ENCODE results near the gene RIMBP2.

RIMBP2 gene

DNA sequence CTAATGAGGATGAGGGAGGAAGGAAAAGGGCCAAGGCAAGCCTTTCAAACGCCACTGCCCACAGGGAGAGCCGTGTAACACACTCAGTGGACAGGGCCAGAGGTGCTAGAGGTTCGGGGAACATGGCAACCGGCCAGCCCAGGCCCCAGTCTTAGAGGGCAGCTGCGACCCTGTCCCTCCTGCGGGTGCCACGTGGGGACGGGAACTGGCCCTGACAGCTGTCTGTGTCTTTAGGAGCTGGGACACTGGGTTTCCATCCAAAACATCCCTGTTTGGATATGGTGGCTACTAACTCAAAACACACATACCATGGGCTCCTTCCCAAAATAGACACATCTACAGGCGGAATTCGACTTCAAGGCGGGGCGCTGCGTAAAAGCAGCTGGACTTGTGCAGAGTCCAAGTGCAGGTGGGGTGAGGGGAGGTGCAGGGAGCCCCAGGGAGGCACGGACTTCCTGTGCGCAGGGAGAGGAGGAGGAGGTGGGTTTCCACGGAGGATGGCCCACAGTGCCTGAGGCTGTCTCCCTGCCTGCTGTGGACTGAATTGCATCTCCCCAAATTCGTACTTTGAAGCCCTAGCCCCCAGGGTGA lies 193.8 kb downstream of the RIMBP2 start:
- DNase-seq (no peak), ATAC-seq (ENCODE audit: insufficient read depth, low read depth) (no peak)
- Histone ChIP-seq H3K27ac (ENCODE audit: low read length) (no peak overlapping the region), H4K20me1 (ENCODE audit: insufficient read depth, low read length) (no peaks in the 10 kb centered on the region; the same call in 1 of the 2 replicates), H3K9me3 (ENCODE audit: insufficient read depth, low read length, severe bottlenecking) (no peaks in the 10 kb centered on the region), H3K4me3 (ENCODE audit: low read depth in 1 of 2, low read length in 2 of 2) (no peak overlapping the region), H3K4me1 (ENCODE audit: insufficient read depth, low read length) (peaks cover 23% of the 10 kb centered on the region), H3K79me2 (ENCODE audit: insufficient read depth, low read length) (no peaks in the 10 kb centered on the region), H2AFZ (ENCODE audit: low read depth, low read length) (no peak overlapping the region), H3K36me3 (ENCODE audit: insufficient read depth, low read length) (no peaks in the 10 kb centered on the region), H3K9ac (ENCODE audit: low read depth, low read length) (no peak overlapping the region), H3K27me3 (ENCODE audit: insufficient read depth, low read length, poor library complexity) (no peaks in the 10 kb centered on the region), H3K4me2 (ENCODE audit: insufficient read depth, low read length) (no peak overlapping the region)
- TF ChIP-seq, protein P1, sequence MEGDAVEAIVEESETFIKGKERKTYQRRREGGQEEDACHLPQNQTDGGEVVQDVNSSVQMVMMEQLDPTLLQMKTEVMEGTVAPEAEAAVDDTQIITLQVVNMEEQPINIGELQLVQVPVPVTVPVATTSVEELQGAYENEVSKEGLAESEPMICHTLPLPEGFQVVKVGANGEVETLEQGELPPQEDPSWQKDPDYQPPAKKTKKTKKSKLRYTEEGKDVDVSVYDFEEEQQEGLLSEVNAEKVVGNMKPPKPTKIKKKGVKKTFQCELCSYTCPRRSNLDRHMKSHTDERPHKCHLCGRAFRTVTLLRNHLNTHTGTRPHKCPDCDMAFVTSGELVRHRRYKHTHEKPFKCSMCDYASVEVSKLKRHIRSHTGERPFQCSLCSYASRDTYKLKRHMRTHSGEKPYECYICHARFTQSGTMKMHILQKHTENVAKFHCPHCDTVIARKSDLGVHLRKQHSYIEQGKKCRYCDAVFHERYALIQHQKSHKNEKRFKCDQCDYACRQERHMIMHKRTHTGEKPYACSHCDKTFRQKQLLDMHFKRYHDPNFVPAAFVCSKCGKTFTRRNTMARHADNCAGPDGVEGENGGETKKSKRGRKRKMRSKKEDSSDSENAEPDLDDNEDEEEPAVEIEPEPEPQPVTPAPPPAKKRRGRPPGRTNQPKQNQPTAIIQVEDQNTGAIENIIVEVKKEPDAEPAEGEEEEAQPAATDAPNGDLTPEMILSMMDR (IDR thresholded peaks at IDR 0.05; ENCODE audit: borderline replicate concordance, extremely low read depth, low read length, poor library complexity, severe bottlenecking) = no peak
- no peak for TF ChIP-seq EZH2 (IDR thresholded peaks at IDR 0.05; ENCODE audit: borderline replicate concordance, low read depth, low read length, severe bottlenecking)

DNA sequence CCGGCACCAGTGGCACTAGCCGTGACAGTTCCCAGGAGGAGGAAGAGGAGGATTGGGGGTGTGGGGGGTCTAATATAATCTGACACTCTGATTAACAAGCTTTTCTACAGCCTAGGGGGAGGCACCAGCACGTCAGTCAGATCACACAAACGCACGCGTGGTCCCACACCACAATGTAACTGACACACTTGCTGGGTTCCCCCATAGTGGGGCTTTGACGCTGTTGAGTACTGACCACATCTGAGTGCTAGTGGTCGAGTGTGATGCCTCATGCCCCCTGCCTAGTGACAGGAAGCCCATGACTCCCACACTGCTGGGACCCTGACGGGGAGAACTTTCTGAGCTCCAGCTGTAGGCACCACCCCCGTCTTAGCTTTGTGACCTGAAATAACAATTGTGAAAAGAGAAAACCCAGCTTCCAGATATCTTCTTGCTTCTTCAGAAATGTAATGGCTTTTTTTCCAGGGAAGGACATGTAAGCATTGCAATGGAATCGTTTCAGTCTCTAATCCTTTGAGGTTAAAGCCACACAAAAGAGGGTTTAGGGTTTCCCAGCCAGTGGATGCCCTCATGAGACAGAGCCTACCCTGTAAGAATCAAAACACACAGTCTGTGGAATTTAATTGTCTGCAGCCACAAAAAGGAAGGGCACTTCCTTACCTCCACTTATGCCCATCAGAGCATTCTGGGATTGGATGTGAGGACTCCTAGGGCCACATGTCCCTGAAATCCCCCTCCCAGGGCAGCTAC lies 194.5 kb downstream of the RIMBP2 start:
- Histone ChIP-seq H3K27me3 (ENCODE audit: insufficient read depth, low read length, poor library complexity) (no peaks in the 10 kb centered on the region), H3K9ac (ENCODE audit: low read depth, low read length) (no peak overlapping the region), H3K9me3 (ENCODE audit: insufficient read depth, low read length, severe bottlenecking) (no peaks in the 10 kb centered on the region), H3K27ac (ENCODE audit: low read length) (peak overlapping the region; percentile 7; the same call in 1 of the 2 replicates), H4K20me1 (ENCODE audit: insufficient read depth, low read length) (no peaks in the 10 kb centered on the region; the same call in 1 of the 2 replicates), H3K79me2 (ENCODE audit: insufficient read depth, low read length) (no peaks in the 10 kb centered on the region), H2AFZ (ENCODE audit: low read depth, low read length) (no peak overlapping the region), H3K4me3 (ENCODE audit: low read depth in 1 of 2, low read length in 2 of 2) (no peak overlapping the region), H3K4me2 (ENCODE audit: insufficient read depth, low read length) (peak overlapping the region; percentile 42), H3K4me1 (ENCODE audit: insufficient read depth, low read length) (peaks cover 23% of the 10 kb centered on the region), H3K36me3 (ENCODE audit: insufficient read depth, low read length) (no peaks in the 10 kb centered on the region)
- TF ChIP-seq, protein P1 (IDR thresholded peaks at IDR 0.05; ENCODE audit: borderline replicate concordance, extremely low read depth, low read length, poor library complexity, severe bottlenecking) = peak; percentile 3
- TF ChIP-seq EZH2 (IDR thresholded peaks at IDR 0.05; ENCODE audit: borderline replicate concordance, low read depth, low read length, severe bottlenecking) = no peak
- ATAC-seq (ENCODE audit: insufficient read depth, low read depth) = peak; percentile 96
- peak; percentile 85 for DNase-seq

DNA sequence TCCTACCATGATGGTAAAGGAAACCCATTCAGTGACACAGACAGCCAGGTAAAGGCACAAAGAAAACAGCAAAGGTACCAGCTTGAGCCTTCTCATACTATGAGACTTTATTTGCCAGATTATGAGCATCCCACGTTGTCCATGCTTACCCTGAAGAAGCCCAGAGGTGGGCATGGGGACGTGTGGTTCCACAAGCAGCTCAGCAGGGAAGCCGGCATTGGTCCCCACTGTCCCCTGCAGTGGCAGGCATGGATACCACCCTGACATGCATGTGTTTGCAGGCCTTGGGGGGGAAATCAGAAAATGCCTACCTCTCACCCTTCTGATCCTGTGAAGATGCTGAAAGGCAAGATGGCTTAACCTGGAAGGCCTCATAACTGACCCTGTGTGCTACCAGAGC lies 195.3 kb downstream of the RIMBP2 start:
- DNase-seq (no peak), ATAC-seq (ENCODE audit: insufficient read depth, low read depth) (no peak)
- Histone ChIP-seq H3K4me3 (ENCODE audit: low read depth in 1 of 2, low read length in 2 of 2) (no peak overlapping the region), H3K4me2 (ENCODE audit: insufficient read depth, low read length) (peak overlapping the region; percentile 42), H3K9me3 (ENCODE audit: insufficient read depth, low read length, severe bottlenecking) (no peaks in the 10 kb centered on the region), H3K27me3 (ENCODE audit: insufficient read depth, low read length, poor library complexity) (no peaks in the 10 kb centered on the region), H3K9ac (ENCODE audit: low read depth, low read length) (no peak overlapping the region), H3K79me2 (ENCODE audit: insufficient read depth, low read length) (no peaks in the 10 kb centered on the region), H3K4me1 (ENCODE audit: insufficient read depth, low read length) (peaks cover 23% of the 10 kb centered on the region), H2AFZ (ENCODE audit: low read depth, low read length) (no peak overlapping the region), H3K27ac (ENCODE audit: low read length) (peak overlapping the region; percentile 7; the same call in 1 of the 2 replicates), H4K20me1 (ENCODE audit: insufficient read depth, low read length) (no peaks in the 10 kb centered on the region; the same call in 1 of the 2 replicates), H3K36me3 (ENCODE audit: insufficient read depth, low read length) (no peaks in the 10 kb centered on the region)
- TF ChIP-seq EZH2 (IDR thresholded peaks at IDR 0.05; ENCODE audit: borderline replicate concordance, low read depth, low read length, severe bottlenecking) = no peak
- TF ChIP-seq, protein P1 (IDR thresholded peaks at IDR 0.05; ENCODE audit: borderline replicate concordance, extremely low read depth, low read length, poor library complexity, severe bottlenecking) = no peak
